Prostate gland (tissue), 2 donors: ENCODE measurements around the gene MINK1.
A peak's percentile ranks its signal among the peaks of the same experiment; 100 is the strongest.

ENCODE experiments used
- POLR2A ChIP-seq: fragments of 450-650 bp; IDR thresholded peaks from one replicate; pipeline ENCODE4 v1.6.1; 2016; ENCODE audit warnings: antibody characterized with exemption, mild to moderate bottlenecking
- POLR2AphosphoS5 ChIP-seq: sonication (generic); formaldehyde crosslinking; IDR thresholded peaks from one replicate; pipeline ENCODE4 v1.6.1; 2017; ENCODE audit warnings: antibody characterized with exemption
- TF ChIP-seq, protein P1 (sequence below), 4 experiments: fragments of 200-600 bp in 2 of 4; fragments of 450-650 bp in 2 of 4; sonication (generic) in 2 of 4; IDR thresholded peaks; 1 replicate in 3 of 4; 2 replicates in 1 of 4; pipeline ENCODE4 v1.5.1; 2016 to 2019; ENCODE audit warnings: antibody characterized with exemption in 4 of 4, mild to moderate bottlenecking in 2 of 4, moderate library complexity in 2 of 4

DNA sequence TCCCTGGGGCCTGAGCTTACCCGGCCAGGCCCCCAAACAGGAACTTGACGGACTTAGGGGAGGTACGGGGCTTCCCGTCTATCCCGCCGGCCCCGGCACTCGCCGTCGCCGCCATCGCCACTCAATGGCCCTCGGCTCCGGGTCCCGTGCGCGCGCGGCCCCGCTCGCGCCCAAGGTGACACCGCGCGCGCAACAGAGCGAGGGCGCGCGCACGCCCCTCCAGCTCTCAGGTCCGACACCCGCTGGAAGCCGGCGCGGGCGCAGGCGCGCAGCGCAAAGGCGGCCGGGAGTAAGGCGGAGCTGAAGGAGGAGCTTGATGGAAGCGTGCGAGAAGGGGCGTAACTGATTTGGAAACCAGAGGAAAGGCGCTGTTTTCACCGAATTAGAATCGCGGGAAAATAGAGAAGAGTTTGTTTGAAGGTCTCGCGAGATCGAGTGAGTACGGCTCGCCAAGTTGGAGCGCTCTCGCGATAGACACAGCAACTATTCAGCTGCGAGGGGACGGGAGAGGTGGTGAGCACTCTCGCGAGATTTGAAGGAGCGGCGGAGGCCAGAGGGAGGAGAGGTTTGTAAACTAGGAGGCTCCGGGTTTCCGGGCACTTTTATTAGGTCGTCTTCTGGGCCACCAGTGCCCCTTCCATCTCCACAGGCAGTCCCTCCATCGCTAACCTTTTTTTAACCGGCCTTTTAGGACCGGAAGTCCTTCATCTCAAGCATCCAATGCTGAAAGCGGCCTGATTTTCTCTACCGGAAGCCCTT, 106.8 kb downstream of the MINK1 start, which contains the start of the genes RNF167 and SLC25A11:
- TF ChIP-seq POLR2AphosphoS5 (peak; percentile 91), POLR2A (peak; percentile 67)
- TF ChIP-seq, protein P1, sequence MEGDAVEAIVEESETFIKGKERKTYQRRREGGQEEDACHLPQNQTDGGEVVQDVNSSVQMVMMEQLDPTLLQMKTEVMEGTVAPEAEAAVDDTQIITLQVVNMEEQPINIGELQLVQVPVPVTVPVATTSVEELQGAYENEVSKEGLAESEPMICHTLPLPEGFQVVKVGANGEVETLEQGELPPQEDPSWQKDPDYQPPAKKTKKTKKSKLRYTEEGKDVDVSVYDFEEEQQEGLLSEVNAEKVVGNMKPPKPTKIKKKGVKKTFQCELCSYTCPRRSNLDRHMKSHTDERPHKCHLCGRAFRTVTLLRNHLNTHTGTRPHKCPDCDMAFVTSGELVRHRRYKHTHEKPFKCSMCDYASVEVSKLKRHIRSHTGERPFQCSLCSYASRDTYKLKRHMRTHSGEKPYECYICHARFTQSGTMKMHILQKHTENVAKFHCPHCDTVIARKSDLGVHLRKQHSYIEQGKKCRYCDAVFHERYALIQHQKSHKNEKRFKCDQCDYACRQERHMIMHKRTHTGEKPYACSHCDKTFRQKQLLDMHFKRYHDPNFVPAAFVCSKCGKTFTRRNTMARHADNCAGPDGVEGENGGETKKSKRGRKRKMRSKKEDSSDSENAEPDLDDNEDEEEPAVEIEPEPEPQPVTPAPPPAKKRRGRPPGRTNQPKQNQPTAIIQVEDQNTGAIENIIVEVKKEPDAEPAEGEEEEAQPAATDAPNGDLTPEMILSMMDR (IDR thresholded peaks at IDR 0.05): peak in 2 of 4 experiments; percentile 25 to 34
